ENCODE data around the gene PRKG2.

PRKG2 gene

GRCh38 chr4:81217779-81218178 lies 2.8 kb upstream of the PRKG2 start:
- DNase-seq, result no peak

DNA sequence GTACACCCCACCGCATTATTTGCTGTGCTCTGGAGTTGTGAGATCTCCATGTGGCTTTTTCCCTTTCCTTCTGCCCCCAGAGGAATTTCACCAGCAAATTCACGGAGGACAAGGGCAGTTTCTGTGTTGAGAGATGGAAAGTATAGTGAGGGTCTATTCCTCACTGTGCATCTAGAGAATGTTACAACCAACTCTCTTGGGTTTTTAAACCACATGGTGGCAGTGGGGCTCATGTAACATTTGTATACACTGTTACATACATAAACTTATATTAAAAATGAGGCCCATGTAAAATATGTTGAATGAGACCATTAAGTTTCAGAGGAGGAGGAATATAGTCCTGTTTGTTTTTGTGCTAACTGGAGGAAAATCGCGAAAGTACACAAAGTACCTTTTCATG lies 909 bp upstream of the PRKG2 start:
- DNase-seq, result no peak

DNA sequence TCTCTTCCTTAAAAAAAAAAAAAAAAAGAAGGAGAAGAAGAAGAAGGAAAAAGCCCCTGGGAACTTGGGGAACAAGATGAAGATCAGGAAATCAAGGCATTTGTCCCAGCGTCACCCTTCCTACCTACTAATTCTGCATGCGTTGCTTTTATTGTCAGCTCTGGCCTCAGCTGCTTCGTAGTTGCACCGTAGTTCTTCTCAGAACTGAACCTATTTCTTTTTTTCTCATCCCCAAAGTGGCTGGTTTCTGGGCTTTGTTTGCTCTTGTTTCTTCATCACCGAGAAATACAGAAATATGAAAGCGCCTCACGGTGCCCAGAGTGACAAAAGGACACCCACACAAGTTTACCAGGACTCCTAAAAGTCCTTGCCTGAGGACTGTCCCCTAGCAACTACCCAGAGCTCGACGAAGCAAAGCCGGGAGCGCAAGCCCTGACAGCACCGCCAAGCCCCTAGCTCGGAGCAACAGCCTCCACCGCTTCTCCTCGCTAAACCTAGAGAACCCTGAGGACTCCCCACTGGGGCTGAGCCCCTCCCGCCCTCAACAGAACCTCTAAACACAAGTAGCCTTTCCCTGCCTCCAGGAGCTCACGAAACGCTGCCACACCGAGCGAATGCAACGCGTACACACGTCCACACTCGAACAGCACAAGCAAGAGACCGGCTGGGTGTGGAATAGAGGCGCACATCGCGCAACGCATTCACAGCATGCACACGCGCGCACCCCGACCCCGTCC lies 710 bp downstream of the PRKG2 start:
- peak; percentile 28 for DNase-seq

GRCh38 chr4:81213671-81214070 lies 1.4 kb downstream of the PRKG2 start:
- DNase-seq, result no peak

DNA sequence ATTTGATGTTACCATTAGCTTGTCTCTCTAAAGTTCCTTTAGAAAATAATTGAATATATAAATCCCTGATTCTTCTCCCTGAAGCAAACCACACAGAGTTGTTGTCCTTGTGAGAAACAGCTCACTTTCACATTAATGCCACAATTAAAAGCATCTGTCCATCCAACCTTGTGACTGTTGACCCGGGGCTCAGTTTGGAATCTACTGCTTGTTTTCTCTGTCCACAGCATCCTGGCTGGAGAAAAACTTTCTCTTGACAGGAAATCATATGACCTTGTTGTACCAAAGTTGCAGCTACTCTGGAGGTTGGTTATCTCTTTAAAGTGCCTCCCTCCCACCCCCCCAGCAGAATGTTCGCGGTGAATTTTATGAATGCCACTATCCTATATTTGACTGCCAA lies 3.1 kb downstream of the PRKG2 start:
- no peak for DNase-seq

GRCh38 chr4:81207828-81208227 lies 7.2 kb downstream of the PRKG2 start:
- no peak for DNase-seq

GRCh38 chr4:81205302-81205701 lies 9.7 kb downstream of the PRKG2 start:
- no peak for DNase-seq

DNA sequence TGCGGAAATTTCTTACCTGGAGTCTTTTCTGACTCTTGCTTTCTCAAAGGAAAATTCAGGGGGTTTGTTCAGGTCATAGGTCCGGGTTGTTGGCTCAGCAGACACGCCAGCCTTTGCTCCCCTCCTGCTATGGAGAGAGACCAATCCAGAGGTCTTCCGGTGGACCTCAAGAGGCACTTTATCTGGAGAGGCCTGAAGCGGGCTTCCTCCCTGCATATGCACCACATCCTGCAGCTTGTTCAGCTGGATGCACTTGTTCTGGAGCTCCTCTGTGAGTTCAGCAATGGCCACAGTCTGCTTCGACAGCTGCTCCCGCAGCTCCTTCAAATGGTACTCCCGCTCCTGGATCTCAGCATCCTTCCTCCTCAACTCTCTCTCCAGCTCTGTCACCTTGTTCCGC lies 10.5 kb downstream of the PRKG2 start:
- DNase-seq, result no peak

- DNase-seq, result no peak
Observed at GRCh38 chr4:81199831-81200230, 15.2 kb downstream of the PRKG2 start.

DNA sequence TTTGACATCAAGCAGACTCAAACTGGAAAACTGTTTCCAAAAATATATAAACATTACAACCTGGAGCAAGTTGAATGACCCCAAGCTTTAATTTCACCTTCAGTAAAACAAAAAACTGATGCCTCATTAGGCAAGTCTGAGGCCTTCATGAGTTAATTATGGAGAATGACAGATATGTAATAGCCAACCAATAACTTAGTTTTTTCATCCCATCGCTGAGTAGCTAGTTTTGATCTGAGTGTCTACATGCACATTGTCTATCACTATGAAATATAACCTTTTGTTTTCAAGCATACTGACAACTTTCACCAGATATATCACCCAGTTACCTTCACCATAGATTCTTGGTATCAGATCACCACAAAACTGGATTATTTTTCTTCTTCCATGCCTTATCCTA lies 16.4 kb downstream of the PRKG2 start:
- DNase-seq, result no peak

GRCh38 chr4:81197864-81198524 lies 17.0 kb downstream of the PRKG2 start:
- no peak for DNase-seq

- no peak for DNase-seq
Observed at GRCh38 chr4:81196126-81196650, 18.8 kb downstream of the PRKG2 start.

DNA sequence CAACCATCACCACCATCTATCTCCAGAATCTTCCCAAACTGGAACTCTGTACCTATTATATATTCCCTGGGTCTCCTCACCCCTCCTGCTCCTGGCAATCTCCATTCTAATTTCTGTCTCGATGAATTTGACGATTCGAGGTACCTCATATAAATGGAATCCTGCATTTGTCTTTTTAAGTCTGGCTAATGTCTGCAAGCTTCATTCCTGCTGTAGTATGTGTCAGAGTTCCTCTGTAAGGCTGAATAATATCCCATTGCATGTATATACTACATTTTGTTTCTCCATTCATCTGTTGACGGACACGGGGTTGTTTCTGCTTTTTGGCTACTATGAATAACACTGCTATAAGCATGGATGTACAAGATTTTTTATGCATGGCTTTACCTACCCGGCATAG lies 19.5 kb downstream of the PRKG2 start:
- no peak for DNase-seq

- no peak for DNase-seq
Observed at GRCh38 chr4:81194286-81194685, 20.7 kb downstream of the PRKG2 start.

DNA sequence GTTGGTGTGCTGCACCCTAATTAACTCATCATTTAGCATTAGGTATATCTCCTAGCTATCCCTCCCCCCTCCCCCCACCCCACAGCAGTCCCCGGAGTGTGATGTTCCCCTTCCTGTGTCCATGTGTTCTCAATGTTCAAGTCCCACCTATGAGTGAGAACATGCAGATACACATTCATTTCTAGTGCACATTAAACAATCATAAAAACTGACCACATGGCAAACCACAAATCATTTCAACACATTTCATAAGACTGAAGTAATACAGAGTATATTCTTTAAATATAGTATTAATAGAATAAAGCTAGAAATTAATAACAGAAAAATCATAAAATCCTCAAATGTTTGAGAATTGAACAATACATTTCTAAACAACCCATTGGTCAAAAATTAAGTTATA lies 34.1 kb downstream of the PRKG2 start:
- DNase-seq, result no peak

DNA sequence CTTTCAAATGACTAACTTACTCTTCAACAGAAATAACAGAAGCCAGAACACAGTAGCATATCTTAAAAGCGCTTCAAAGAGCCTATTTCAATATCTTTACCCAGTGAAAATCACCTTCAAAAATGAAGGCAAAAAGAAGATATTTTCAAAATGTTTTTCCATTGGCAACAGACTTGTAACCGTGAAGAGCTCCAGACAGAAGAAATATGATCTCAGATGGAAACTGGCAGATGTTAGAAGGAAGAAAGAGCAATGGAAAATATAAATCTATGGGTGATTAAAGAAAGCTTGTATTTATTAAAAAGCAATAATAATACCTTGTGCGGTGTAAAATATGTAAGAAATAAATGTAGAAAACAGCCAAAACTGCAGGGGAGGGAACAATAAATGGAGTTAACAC lies 35.7 kb downstream of the PRKG2 start:
- no peak for DNase-seq

DNA sequence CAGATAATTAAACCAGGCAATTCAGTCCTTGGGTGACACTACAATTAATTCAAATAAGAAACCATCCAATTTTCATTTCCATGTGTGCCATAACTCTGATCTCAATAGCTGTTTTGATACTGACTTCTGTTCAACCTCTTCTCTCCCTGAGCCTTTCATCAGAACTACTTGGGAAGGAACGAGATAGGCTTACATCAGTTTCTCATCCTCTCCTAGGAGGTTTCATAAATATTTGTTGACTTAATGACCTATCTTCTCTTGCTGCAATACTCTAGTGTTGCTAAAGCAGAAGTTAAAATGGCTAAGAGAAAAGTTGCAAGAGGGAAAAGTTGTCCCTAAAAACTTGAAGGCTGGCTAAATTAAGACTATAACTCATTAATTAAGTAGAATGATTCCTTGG lies 41.8 kb downstream of the PRKG2 start:
- DNase-seq, result no peak

- DNase-seq, result no peak
Observed at GRCh38 chr4:81166458-81167160, 48.4 kb downstream of the PRKG2 start.

DNA sequence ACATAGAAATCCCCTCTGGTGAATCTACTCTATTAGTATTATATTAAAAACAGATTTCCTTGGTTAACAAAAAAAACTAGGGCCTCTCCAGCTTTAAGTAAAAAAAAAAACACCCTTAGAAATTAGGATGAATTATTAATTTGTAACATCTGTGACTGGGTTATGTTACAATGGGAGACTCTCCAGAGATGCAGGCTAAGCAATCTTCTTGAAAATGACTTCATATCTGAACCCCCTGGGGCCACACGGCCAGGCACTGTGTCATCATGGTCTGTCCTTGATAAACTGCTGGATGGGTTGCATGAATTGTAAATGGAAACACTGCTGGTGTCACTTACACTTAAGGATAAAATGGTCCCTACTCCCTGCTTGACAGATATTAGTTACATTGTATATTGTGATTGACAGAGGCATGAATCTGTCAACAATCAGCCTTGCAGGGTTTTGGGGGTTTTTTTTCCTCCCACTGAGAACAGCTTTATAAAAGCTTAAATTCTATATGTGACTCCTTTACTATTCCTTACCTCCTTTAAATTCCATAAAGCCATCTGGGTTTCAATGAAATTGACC lies 49.1 kb downstream of the PRKG2 start:
- DNase-seq, result no peak

GRCh38 chr4:81164623-81165416 lies 50.2 kb downstream of the PRKG2 start:
- peak; percentile 33 for DNase-seq

- no peak for DNase-seq
Observed at GRCh38 chr4:81164126-81164525, 50.9 kb downstream of the PRKG2 start.

- no peak for DNase-seq
Observed at GRCh38 chr4:81162752-81163458, 52.1 kb downstream of the PRKG2 start.
